C1 segment of cervical spinal cord (tissue), 14 donors: ENCODE measurements around the gene EPHA2.
"Not testable (repeated sequence)": the region's sequence is repeated elsewhere in the genome, so short reads cannot be mapped to it uniquely, and the experiment has no call there.

Experiments
- DNase-seq, 14 donors: peaks; one replicate each; lab custom pipeline; 2025; lab: John Stamatoyannopoulos, UW

Gene EPHA2

DNA sequence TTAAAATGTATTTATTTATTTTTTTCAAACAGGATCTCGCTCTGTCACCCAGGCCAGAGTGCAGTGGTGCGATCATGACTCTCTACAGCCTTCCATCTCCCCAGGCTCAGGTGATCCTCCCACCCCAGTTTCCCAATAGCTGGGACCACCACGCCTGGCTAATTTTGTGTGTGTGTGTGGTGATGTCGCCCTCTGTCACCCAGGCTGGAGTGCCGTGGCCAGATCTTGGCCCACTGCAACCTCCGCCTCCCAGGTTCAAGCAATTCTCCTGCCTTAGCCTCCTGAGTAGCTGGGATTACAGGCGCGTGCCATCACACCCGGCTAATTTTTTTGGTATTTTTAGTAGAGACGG lies 12.3 kb upstream of the EPHA2 start:
- not testable (repeated sequence) for DNase-seq

DNA sequence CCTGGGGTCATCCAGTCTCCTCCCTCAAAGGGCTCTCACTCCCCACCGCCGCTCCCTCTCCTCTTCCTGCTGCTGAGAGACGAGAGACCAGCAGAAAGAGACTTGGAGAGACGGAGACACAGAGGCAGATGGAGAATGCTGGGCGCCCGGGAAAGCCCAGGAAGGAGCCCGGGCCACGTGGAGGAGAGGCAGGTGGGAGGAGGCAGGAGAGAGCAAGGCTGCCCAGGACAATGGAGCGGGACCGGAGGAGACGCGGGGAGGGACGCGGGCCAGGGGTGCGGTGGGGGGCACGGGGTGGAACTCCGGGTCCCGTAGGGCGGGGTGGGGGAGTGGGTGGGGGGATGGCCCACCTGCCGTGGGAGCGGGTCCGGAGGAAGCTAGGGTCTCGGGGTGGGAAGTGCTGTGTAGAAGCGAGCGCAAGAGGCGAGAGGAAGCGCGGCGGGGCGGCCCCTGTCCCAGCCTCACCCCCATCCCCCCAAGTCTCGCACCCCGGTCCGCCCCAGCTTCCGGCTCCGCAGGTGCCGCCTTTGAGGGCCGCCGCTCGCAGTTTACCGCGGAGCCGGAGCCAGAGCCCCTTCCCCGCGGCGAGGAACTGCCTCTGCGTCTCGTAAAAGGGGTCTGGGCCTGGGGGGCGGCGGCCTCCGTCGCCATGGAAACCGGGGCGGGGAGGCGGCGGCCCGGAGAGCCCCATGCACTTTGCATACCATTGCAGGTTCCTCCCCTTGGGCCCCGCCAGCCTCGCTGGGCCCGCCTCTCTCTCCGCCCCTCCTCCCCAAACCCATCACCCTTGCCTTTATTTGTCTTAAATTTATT lies 11.7 kb upstream of the EPHA2 start:
- no peak for DNase-seq

DNA sequence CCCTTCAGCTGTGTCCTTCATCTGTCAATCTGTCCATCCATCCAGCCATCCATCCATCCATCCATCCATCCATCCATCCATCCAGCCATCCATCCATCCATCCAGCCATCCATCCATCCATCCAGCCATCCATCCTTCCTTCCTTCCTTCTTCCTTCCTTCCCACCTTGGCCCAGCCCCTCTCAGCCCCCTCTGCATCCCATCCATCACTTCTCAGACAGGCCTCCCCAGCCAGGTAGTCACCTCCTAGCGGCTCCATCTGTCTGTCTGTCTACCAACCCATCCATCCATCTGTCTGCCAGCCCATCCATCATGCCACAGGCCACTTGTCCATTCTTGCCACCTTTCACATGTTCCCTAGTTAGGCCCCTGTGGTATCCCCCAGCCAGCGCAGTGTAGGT lies 10.2 kb upstream of the EPHA2 start:
- no peak for DNase-seq

DNA sequence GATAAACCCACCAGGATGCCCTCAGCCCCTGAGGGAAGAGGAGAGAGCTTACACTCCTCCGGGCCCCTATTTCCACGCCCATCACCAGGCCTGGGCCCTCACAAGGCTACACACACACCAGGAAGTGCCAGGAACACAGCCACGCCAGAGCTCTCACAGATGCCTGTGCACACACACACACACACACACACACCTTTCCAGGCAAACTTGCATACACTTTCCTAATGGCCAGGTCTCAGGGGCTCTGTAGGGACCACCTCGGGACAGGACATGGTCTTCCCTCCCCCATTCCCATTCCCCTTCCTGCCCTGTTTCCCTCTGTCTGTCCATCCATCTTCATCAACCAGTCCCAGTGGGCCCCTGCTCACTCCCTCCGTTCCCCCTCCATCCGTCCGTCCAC lies 9.7 kb upstream of the EPHA2 start:
- DNase-seq: no peak

DNA sequence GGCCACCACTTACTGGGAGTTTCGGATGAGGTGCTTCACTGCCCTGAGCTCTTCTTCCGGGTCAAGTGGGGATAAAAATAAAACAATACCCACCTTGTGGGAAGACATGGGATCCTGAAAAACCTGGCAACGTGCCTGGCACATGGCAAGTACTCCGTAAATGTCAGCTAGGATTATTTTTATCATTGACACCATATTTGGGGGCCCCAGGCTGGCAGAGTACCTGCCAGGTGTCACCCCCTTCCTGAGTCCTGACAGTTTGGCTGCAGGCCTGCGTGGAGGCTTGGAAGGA lies 9.2 kb upstream of the EPHA2 start:
- no peak for DNase-seq

DNA sequence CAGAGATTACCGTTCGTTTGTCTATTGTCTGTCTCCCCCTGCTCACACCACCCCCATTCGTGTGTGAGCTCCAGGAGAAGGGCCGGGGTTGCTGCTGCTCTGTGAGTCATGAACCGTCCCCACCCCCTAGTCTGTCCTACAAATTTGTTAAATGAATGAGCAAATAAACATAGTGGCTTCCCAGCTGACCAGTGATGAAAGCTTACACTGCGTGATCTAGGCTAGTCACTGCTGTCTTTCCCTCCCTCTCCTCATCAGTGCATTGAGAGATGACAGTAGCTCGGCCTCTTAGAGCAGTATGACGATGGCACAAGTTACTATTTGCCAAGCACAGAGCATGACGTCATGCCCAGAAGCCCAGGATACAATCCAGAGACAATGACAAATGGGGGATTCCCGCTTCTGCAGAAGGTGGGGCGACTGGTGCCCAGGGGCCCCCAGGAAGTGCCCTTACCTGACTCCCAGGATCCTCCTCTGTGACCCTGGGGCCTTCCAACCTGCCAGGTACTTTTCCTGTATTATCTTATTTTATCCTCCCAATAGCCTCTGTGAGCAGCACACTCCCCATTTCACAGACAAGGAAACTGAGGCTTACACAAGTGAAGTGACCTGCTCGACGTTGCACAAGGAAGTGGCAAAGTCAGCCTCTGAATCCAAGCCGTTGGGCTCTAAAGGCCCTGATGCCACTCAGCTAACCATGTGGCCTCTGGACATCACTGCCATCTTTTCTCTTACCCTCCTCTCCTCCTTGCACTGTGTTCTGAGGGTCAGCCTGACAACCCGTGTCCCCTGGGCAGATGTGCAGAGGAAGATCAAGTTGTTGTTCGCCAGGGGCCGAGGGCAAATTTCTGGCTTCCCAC lies 8.6 kb upstream of the EPHA2 start:
- peak in 1 of 14 donors; percentile 20 for DNase-seq

DNA sequence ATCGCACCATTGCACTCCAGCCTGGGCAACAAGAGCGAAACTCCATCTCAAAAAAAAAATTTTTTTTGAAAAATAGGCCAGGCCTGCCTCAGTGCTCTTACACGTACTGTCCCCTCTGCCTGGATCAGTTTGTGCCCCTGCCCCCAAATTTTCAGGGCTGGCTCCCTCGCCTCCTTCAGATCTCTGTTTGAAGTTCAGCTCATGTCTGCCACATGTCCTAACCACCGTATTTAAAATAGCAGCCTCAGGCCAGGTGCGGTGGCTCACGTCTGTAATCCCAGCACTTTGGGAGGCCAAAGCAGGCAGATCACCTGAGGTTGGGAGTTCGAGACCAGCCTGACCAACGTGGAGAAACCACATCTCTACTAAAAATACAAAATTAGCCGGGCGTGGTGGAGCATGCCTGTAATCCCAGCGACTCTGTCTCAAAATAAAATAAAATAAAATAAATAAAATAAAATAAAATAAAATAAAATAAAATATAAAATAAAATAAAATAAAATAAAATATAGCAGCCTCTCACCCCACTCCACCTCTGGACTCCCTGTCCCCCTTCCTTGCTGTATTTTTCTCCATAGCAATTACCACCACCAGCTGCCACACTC lies 7.8 kb upstream of the EPHA2 start:
- DNase-seq: not testable (repeated sequence)

DNA sequence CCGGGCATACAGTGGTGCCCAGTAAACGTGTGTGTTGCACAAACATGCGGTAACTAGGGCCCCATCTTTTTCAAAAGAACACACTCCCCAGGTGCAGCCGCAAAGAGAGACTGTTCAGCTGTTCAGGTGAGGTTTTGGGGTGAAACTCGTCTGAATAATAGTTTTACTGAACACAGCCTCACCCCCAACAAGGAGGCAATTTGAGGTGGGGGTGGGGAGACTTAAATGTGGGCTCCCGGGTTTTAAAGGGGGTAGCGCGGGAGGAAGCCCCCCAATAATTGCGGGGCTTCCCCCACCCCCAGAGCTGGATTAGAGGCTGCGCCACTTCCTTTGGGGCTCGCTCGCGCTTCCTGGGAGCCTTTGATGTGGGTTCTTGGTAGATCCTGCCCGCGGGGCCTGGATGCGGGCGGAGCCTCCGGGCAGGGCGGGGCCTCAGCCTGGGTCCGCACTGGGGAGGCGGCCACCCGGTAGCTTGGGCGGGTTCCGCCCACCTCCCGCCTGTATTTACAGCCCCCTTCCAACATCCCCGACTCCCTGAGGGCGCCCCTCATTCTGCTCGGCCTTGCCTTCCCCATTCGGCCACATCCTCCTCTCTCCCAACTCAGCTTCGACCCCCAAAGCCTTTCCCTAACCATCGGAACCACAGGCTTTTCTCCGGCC lies 6.4 kb upstream of the EPHA2 start:
- DNase-seq: no peak

DNA sequence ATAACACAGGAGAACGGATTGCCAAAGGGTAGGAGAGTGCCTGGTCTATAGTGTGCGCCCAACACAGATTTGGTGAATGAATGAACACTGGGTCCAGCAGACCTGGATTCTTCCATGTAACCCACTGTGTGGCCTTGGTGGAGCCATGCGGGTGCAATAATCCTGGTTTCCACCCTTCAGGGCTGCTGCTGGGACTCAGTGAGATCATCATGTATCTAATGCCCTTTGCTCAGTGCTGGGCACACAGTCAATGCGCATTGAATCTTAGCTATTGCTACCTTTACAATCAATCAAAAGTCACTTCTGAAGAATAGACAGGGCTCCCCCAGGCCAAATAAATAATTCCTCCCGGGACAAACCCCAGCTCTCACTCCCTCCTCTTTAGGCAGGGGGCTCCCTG lies 5.8 kb upstream of the EPHA2 start:
- DNase-seq: no peak

DNA sequence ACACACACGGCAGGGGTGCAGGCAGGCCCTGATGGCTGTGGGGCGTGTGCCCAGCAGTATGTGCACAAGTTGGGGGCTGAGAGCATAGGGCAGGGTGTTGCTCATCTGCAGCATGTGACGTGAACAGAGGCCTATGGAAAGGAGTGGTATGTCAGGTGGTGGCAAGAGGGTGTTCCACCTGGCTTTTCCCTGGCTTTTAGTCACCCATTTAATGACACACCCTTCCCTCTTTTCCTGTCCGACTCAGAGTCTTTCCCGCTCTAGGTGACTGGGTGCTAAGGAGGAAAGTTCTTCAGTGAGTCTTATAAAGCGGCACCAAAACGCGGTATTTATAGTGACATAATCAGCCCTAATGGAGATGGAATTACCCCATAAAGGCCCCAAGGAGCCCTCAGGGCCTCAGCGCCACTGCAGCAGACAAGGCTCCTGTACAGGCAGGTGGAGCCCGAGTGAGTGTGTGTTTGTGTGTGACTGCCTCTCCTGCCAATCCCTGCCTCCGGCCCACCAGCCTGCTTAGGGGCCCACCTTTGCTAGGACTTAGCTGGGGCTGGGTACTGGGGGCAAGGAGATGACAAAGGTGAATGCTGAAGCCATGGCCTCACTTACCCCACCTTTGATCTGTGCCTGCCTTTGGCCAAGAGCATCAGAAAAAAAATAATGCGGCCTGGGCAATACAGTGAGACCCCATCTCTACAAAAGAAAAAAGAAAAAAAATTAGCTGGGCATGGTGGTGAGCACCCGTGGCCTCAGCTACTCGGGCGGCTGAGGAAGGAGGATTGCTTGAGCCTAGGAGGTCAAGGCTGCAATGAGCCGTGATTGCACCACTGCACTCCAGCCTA lies 3.3 kb upstream of the EPHA2 start:
- DNase-seq: no peak

DNA sequence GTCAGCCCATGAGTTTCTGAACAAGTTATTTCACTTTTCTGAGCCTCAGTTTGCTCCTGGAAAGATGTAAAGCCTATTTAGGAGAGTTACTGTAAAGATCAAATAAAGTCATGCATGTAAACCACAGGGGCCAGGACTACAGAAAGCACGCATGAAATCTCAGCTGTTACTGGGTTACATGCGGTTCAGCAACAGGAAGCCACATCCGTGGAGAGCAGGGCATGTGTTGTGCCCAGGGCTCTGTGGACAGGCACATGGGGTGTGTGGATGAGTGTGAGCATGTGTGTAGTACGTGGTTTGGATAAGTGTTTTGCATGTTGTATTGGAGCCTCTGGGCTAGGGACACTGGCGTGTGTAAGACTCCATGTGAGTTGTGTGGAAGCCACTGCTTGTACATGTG lies 2.2 kb upstream of the EPHA2 start:
- DNase-seq: no peak

DNA sequence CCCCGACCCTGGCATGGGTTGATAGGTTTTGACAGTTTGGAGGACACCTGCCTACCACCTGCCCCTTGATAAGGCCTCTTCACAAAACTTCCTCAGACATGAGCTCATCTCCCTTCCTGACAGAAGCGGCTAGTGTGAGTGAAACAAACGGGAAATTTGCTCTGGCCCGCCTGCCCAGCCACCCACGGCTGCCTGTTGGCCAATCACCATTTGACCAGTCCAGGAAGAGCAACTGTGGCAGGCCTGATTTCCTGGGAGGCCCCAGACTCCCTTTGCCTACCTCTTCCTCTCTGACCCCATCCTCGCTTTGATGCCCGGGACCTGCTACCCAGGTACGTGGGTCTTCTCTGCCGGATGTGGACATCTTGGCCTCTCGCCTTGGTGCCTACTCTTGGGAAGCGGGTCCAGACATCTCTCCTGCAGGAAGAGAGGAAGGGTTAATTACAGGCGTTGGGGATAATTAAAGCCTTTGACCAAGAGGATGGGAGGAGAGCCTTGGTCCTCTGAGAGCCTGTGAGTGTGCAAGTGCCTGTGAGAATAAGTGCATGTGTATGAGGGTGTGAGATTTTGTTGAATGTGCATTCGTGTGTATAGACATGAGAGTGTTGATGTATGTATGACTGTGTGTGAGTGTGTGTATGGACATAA lies 1.1 kb upstream of the EPHA2 start:
- peak in 4 of 14 donors; percentile 13 to 57 (median 20) for DNase-seq

DNA sequence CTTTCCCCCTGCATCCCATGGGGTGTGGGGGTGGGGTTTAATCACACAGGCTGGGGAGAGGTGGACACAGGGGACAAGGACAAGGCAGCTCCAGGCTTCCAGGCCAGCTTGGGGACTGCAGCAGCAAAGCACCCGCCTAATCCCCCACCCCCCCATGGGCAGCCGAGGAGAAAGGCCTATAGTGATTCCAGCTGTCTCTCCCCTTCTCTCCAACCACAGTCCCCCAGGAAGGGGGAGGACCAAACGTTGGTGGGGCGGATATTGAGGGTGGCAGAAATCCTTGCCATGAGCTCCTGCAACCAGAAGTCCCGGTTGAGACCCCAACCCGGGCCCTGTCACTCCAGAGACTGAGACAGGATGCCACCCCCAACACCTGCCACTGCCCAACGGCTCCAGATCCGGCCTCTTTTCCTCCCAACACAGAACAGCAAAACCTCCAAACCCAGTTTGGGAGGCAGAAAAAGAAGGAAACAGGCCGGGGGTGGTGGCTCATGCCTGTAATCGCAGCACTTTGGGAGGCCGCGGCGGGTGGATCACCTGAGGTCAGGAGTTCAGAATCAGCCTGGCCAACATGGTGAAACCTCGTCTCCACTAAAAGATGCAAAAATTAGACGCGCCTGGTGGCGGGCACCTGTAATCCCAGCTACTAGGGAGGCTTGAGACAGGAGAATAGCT lies 1.7 kb downstream of the EPHA2 start:
- no peak for DNase-seq

DNA sequence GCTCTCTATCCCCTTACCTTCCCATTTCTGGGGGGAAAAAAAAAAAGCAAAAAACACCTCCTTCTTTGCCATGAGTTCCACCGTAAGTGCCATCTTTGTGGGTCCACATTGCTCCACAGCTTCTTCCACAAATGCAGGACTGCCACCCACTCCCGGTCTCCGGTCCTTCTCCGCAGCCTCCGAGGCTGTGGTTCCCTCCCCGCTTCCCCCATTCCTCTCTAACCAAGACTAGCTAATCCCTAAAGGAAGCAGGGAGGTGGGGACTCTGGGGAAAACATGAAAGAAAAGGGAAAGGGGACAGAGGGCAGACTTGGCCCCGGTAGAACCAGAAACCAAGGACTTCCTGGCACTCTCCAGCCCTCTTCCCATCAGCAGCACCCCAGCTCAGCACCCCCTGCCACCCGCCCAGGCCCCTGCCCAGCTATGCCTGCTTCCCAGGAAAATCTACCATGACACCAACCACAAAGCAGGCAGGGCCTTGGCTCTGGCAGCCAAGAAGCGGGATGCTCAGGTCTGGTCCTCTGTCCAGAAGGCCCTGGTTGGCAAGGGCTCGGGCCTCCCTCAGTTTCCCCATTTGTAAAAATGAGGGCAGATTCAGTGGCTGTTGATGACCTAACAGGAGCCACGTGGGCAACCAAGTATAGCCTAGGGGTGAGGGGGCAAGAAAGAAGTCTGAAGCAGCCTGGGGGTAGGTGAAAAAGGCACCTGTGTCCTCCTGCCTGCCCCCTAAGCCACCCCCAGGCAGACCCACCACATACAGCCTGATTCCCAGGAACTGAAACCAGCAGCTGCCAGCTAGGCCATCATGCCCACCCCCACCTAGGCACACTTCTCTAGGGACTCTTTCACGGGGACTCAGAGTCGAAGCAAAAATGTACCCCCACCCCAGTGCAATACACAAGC lies 2.5 kb downstream of the EPHA2 start:
- no peak for DNase-seq

DNA sequence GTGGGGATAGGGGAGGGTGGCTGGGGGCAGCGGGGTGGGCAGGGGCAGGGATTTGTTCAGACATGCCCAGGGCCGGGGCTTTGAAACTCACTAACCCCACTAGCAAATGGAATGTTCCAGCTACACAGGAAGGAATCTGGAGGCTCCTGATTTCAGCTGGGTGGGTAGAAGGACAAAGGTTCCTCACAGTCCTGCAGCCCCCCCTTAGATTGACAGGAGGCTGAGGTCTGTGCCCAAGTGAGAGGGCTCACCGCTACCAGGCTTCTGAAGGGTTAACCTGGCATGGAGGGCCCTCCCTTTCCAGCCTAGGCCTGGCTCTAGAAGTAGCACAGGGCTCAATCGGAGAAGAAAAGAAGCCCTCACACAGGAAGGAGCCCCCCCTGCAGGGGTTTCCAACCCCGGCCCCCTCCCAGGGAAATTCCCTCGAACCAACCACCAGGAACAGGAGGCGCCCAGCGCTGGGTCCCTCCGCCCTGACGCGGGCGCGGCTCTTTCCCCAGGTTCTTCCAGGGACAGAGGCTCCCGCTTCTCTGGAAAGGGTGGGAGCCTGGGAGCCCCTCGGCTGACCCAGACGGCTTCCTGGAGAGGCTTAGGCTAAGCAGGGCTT lies 3.3 kb downstream of the EPHA2 start:
- no peak for DNase-seq

DNA sequence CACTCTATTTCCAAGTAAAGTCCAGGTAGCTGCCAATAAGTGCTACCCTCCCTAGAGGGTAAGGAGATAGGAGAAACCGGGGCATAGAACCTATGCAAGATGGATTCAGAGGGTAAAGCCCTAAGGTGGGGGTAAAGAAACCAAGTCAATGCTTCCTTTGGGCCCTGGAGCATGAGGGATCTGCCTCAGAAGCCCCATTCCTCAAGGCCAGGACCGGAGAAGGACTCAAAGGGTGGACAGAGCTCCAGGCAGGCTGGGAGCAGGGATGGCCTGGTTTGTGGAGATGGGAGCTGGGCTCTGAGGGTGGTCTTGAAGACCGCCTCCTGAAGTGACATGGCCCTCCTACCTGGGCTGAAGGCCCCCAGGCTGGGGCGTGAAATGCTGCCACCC lies 3.9 kb downstream of the EPHA2 start:
- no peak for DNase-seq

DNA sequence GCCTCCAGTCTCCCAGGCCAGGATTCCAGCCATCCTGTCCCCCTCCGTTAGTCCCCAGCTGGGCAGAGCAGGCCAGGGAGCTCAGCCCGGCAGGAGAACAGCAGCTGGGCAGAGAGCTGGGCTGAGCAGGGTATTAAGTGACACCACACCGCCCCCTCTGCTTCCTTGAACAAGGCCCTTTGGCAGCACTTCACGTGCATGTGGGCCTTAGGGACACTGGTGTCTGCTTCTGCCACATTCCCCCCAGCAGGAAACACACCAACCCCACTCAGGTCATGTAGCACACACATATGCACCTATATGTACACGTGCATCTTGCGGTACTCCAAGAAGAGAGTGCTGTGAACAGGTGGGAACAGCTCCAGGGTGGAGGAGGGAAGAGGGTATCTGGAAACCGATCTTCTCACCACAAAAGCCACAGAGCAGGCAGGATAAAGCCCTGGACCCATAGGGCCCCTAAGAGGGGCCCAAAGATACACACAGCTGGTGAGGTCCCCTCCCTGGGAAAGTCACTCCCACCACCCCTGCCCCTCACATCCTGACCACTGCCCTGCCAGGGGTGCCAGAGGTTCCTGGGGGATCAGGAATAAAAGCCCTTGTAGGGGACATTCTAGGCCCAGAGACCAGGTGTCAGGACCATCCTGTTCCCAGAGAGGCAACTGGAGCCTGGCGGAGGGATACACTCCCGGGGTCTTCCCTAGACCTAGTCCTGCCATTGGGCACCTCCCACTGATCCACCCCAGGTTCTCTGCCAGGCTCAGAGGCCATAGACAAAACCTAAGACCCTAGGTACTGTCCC lies 4.5 kb downstream of the EPHA2 start:
- DNase-seq: no peak

DNA sequence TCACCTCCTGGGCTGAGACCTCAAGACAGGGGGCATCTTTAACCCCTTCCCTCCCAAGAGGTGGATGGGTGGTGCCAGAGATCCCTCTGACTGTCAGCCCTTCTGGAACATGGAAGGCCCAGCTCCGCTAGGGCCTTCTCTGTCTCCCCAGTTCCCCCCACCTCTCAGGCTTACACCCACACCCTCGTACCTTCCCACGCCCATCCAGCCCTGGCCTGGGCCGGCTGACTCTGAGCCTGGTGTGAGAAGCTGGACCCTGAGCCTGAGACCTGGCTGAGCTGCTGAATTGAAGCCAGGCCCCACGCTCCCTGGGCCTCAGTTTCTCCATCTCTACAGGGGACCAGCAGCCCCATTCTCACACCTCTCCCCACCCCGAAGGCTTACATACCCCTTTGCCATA lies 5.4 kb downstream of the EPHA2 start:
- DNase-seq: no peak
